HEK293 (cell line): ENCODE results near the gene AKAP5.
A peak's percentile ranks its signal among the peaks of the same experiment; 100 is the strongest.

ENCODE experiments used
- CTCF ChIA-PET: fragments of 350-600 bp; formaldehyde crosslinking; extraction: SDS; loops from one replicate; lab custom pipeline; 2021; ENCODE audit warnings: antibody characterized with exemption; lab: Yijun Ruan, JAX
- POLR2A ChIA-PET: fragments of 300-600 bp; formaldehyde crosslinking; extraction: SDS; loops from one replicate; lab custom pipeline; 2020; ENCODE audit warnings: antibody characterized with exemption, inconsistent platforms; lab: Yijun Ruan, JAX
- H3K27ac ChIP-seq: fragments of 200-500 bp; sonication (Bioruptor generic); 2 replicates; pipeline ENCODE4 v1.5.1; 2014; ENCODE audit warnings: low read depth, low read length, control low read depth, inconsistent platforms; ENCODE audit errors: extremely low read depth
- H3K36me3 ChIP-seq, 2 experiments: fragments of 200-500 bp in 1 of 2; sonication (Bioruptor generic) in 1 of 2; 1 replicate in 1 of 2; 2 replicates in 1 of 2; pipeline ENCODE4 v1.5.1; 2014 to 2017; ENCODE audit warnings: inconsistent platforms in 2 of 2, low read length in 2 of 2; ENCODE audit not compliant: control insufficient read depth in 2 of 2, insufficient read depth in 1 of 2
- H3K4me1 ChIP-seq: fragments of 200-500 bp; sonication (Bioruptor generic); 2 replicates; pipeline ENCODE4 v1.5.1; 2014; ENCODE audit warnings: mild to moderate bottlenecking, low read length, inconsistent platforms; ENCODE audit not compliant: control insufficient read depth, insufficient read depth
- H3K4me3 ChIP-seq: 2 replicates; pipeline ENCODE4 v1.5.1; 2011; ENCODE audit warnings: low read depth, mild to moderate bottlenecking, control low read depth, low read length, moderate library complexity
- H3K9me3 ChIP-seq: fragments of 200-500 bp; sonication (Bioruptor generic); 2 replicates; pipeline ENCODE4 v1.5.1; 2014; ENCODE audit warnings: low read depth, low read length, inconsistent platforms; ENCODE audit not compliant: control insufficient read depth, insufficient read depth
- IKZF3 ChIP-seq: fragments of 450-650 bp; IDR thresholded peaks from 2 replicates; pipeline ENCODE4 v1.5.0; 2018; ENCODE audit warnings: missing biosample characterization, mild to moderate bottlenecking, missing genetic modification characterization, moderate library complexity
- KLF1 ChIP-seq: fragments of 450-650 bp; formaldehyde crosslinking; IDR thresholded peaks from 2 replicates; pipeline ENCODE4 v1.5.1; 2016; ENCODE audit warnings: missing biosample characterization, missing genetic modification characterization
- KLF9 ChIP-seq: fragments of 450-650 bp; formaldehyde crosslinking; IDR thresholded peaks from 2 replicates; pipeline ENCODE4 v1.5.1; 2016; ENCODE audit warnings: missing biosample characterization, missing genetic modification characterization, low read depth
- MZF1 ChIP-seq: fragments of 450-650 bp; formaldehyde crosslinking; IDR thresholded peaks from 2 replicates; pipeline ENCODE4 v1.5.1; 2017; ENCODE audit warnings: missing biosample characterization, missing genetic modification characterization, borderline replicate concordance
- PRDM1 ChIP-seq: fragments of 450-650 bp; formaldehyde crosslinking; IDR thresholded peaks from 2 replicates; pipeline ENCODE4; 2016; ENCODE audit warnings: missing biosample characterization, missing genetic modification characterization
- SP3 ChIP-seq: fragments of 450-650 bp; formaldehyde crosslinking; IDR thresholded peaks from 2 replicates; pipeline ENCODE4 v1.5.1; 2016; ENCODE audit warnings: missing biosample characterization, missing genetic modification characterization
- SP7 ChIP-seq: fragments of 450-650 bp; formaldehyde crosslinking; IDR thresholded peaks from 2 replicates; pipeline ENCODE4 v1.5.1; 2016; ENCODE audit warnings: missing biosample characterization, missing genetic modification characterization
- ZBTB48 ChIP-seq: fragments of 450-650 bp; formaldehyde crosslinking; IDR thresholded peaks from 2 replicates; pipeline ENCODE4 v1.5.1; 2016; ENCODE audit warnings: missing biosample characterization, missing genetic modification characterization
- ZFP69B ChIP-seq: fragments of 450-650 bp; formaldehyde crosslinking; IDR thresholded peaks from 2 replicates; pipeline ENCODE4 v1.5.1; 2016; ENCODE audit warnings: missing biosample characterization, missing genetic modification characterization
- ZNF202 ChIP-seq: fragments of 450-650 bp; formaldehyde crosslinking; IDR thresholded peaks from 2 replicates; pipeline ENCODE4 v1.5.1; 2016; ENCODE audit warnings: missing biosample characterization, missing genetic modification characterization, borderline replicate concordance
- ZNF274 ChIP-seq, 2 experiments: fragments of 200-500 bp in 1 of 2; fragments of 450-650 bp in 1 of 2; sonication (Bioruptor generic) in 1 of 2; formaldehyde crosslinking in 1 of 2; IDR thresholded peaks; 2 replicates each; pipeline versions ENCODE4 v1.5.1 to v1.6.1; 2014 to 2016; ENCODE audit warnings: borderline replicate concordance in 1 of 2, inconsistent platforms in 1 of 2, low read length in 1 of 2, missing biosample characterization in 1 of 2, missing genetic modification characterization in 1 of 2
- ZNF341 ChIP-seq: fragments of 450-650 bp; formaldehyde crosslinking; IDR thresholded peaks from 2 replicates; pipeline ENCODE4; 2016; ENCODE audit warnings: low read depth, missing biosample characterization, missing genetic modification characterization
- ZNF473 ChIP-seq: fragments of 450-650 bp; formaldehyde crosslinking; IDR thresholded peaks from 2 replicates; pipeline ENCODE4 v1.5.1; 2017; ENCODE audit warnings: missing biosample characterization, missing genetic modification characterization
- ZNF548 ChIP-seq: fragments of 450-650 bp; formaldehyde crosslinking; IDR thresholded peaks from 2 replicates; pipeline ENCODE4 v1.5.1; 2016; ENCODE audit warnings: missing biosample characterization, missing genetic modification characterization
- ZNF560 ChIP-seq: fragments of 450-650 bp; formaldehyde crosslinking; IDR thresholded peaks from 2 replicates; pipeline ENCODE4 v1.5.1; 2017; ENCODE audit warnings: missing biosample characterization, missing genetic modification characterization, borderline replicate concordance
- ZNF571 ChIP-seq: fragments of 450-650 bp; formaldehyde crosslinking; IDR thresholded peaks from 2 replicates; pipeline ENCODE4 v1.5.0; 2017; ENCODE audit warnings: missing biosample characterization, missing genetic modification characterization
- ZNF600 ChIP-seq: fragments of 450-650 bp; formaldehyde crosslinking; IDR thresholded peaks from 2 replicates; pipeline ENCODE4 v1.5.1; 2016; ENCODE audit warnings: missing biosample characterization, missing genetic modification characterization
- ZNF621 ChIP-seq: fragments of 450-650 bp; formaldehyde crosslinking; IDR thresholded peaks from 2 replicates; pipeline ENCODE4 v1.5.1; 2017; ENCODE audit warnings: missing biosample characterization, missing genetic modification characterization
- ZNF623 ChIP-seq: fragments of 450-650 bp; formaldehyde crosslinking; IDR thresholded peaks from 2 replicates; pipeline ENCODE4 v1.5.1; 2016; ENCODE audit warnings: missing biosample characterization, missing genetic modification characterization
- ZNF792 ChIP-seq: fragments of 450-650 bp; formaldehyde crosslinking; IDR thresholded peaks from 2 replicates; pipeline ENCODE4 v1.5.1; 2016; ENCODE audit warnings: missing biosample characterization, missing genetic modification characterization
- TF ChIP-seq, protein P1 (sequence below): fragments of 450-650 bp; formaldehyde crosslinking; IDR thresholded peaks from 2 replicates; pipeline ENCODE4 v1.5.1; 2017; ENCODE audit warnings: missing biosample characterization, missing genetic modification characterization

Gene AKAP5

DNA sequence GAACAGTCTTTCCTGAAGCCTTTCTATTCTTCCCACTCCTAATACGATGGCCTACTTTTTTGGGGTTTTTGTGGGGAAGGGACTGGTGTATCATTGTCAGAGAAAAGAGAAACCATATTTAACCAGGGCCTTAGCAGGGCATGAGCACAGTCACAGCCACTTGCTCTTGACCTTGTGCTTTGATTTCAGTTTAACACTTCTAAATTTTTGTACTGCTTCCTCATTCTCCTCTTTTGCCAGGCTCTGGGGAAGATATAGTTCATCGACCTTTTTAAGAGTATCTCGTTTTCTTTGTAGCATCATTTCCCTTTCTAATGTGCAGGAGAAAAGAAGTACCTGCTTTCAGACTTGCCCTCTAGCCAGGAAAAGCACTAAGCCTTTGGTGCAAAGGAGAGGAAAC is 41.4 kb downstream of the AKAP5 start:
- Histone ChIP-seq H3K4me1 (peaks cover 18% of the 10 kb centered on the region), H3K4me3 (no peak overlapping the region)

DNA sequence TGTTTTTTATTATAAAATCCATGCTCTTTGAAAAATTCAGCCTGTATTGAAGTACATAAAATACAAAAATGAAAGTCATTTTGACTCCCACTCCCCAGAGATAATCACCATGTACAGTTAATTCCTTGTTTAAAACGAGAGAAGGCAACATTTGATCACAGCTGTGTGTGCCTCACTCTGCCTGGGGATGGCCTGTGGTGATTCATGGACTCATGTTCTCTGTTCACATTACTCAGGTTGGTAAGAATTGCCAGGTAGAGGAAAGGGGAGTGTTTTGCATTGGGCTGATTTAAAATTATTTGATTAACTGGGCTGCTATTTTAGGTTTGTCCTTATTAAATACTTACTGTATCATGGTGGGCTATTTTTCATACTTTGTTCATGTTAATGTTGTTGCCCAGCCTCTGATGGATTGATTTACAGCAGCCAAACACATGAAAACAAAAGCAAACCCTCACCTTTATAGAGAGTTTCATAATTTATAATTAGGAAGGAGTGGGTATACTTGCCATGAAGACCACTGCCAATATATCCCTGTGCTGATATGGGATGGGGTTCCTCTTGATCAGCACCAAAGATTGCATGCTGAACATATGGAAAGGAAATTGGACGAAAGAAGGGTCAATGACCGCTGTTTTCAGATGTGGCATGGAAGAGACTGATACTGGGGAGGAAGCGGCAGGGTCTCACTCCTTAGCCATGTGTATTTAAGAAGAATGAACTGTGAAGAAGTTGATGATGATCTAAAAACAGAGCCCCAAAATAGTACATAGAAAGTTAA is 42.3 kb downstream of the AKAP5 start:
- Histone ChIP-seq H3K9me3 (no peaks in the 10 kb centered on the region), H3K4me1 (peaks cover 10% of the 10 kb centered on the region), H3K27ac (no peak overlapping the region), H3K4me3 (no peak overlapping the region), H3K36me3 (no peaks in the 10 kb centered on the region)
- TF ChIP-seq IKZF3 (no peak), ZNF621 (tag by site-specific recombination) (no peak), SP7 (tag by site-specific recombination) (0 out of 2 replicates have a peak, but pooled peaks have one; percentile 18)
- CTCF ChIA-PET = interaction anchor here (0.6 to 1.0 kb wide), 3 partner anchors 13 to 78 kb away, joined by 3 to 4 read pairs (median 3); no protein-coding TSS in a partner anchor
- POLR2A ChIA-PET = no interaction called here

More for the DNA sequence above, 41.4 kb downstream of the AKAP5 start:
- no peaks in the 10 kb centered on the region for H3K9me3 ChIP-seq
- peak; percentile 51 for TF ChIP-seq PRDM1 (tag by site-specific recombination)
- TF ChIP-seq ZNF792 (tag by site-specific recombination) = no peak
- TF ChIP-seq, all 188 proteins: peak for 1
- Histone ChIP-seq H3K36me3 (no peaks in the 10 kb centered on the region), H3K27ac (no peak overlapping the region)
- CTCF ChIA-PET = no interaction called here
- POLR2A ChIA-PET = no interaction called here

GRCh38 chr14:64508215-64508776 is 43.0 kb downstream of the AKAP5 start:
- ChIA-PET CTCF (interaction anchor here (0.6 to 1.7 kb wide), 6 partner anchors 11 to 479 kb away, joined by 3 to 5 read pairs (median 4); no protein-coding TSS in a partner anchor), POLR2A (interaction anchor here (0.6 to 0.9 kb wide), 2 partner anchors 14 to 190 kb away, joined by 3 to 4 read pairs; no protein-coding TSS in a partner anchor)
- H3K4me1 ChIP-seq = peaks cover 9% of the 10 kb centered on the region
- no peak overlapping the region for H3K4me3 ChIP-seq
- no peak for TF ChIP-seq ZNF600 (tag by site-specific recombination)
- no peak for TF ChIP-seq ZBTB48 (tag by site-specific recombination)
- no peak for TF ChIP-seq ZNF571 (tag by site-specific recombination)
- TF ChIP-seq ZNF202 (tag by site-specific recombination) = no peak
- TF ChIP-seq ZNF274 (IDR thresholded peaks at IDR 0.05; ENCODE audit: low read length) = no peak
- TF ChIP-seq ZNF274 (tag by site-specific recombination; IDR thresholded peaks at IDR 0.05; ENCODE audit: borderline replicate concordance) = no peak
- TF ChIP-seq ZNF560 (tag by site-specific recombination) = no peak
- TF ChIP-seq ZFP69B (tag by site-specific recombination) = no peak
- peak; percentile 59 for TF ChIP-seq MZF1 (tag by site-specific recombination)
- H3K36me3 ChIP-seq = no peaks in the 10 kb centered on the region; a peak in 1 of 3 replicates
- no peaks in the 10 kb centered on the region for H3K9me3 ChIP-seq
- H3K27ac ChIP-seq = no peak overlapping the region

GRCh38 chr14:64509036-64509435 is 43.7 kb downstream of the AKAP5 start:
- no peaks in the 10 kb centered on the region for H3K9me3 ChIP-seq
- no peak overlapping the region for H3K4me3 ChIP-seq
- no peaks in the 10 kb centered on the region; a peak in 1 of 3 replicates for H3K36me3 ChIP-seq
- TF ChIP-seq ZNF341 (tag by site-specific recombination) (peak; percentile 89), KLF1 (tag by site-specific recombination) (peak; percentile 42; the same call in 1 of the 2 replicates), KLF9 (tag by site-specific recombination) (no peak), ZNF623 (tag by site-specific recombination) (no peak), ZNF473 (tag by site-specific recombination) (no peak), ZNF548 (tag by site-specific recombination) (no peak), SP3 (tag by site-specific recombination) (no peak)
- TF ChIP-seq, protein P1, sequence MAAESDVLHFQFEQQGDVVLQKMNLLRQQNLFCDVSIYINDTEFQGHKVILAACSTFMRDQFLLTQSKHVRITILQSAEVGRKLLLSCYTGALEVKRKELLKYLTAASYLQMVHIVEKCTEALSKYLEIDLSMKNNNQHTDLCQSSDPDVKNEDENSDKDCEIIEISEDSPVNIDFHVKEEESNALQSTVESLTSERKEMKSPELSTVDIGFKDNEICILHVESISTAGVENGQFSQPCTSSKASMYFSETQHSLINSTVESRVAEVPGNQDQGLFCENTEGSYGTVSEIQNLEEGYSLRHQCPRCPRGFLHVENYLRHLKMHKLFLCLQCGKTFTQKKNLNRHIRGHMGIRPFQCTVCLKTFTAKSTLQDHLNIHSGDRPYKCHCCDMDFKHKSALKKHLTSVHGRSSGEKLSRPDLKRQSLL = peak; percentile 54; the same call in 1 of the 2 replicates
- H3K27ac ChIP-seq = no peak overlapping the region
- peaks cover 9% of the 10 kb centered on the region for H3K4me1 ChIP-seq
- CTCF ChIA-PET = interaction anchor here (0.7 to 2.9 kb wide), 4 partner anchors 12 to 379 kb away, joined by 3 to 29 read pairs (median 4); no protein-coding TSS in a partner anchor
- POLR2A ChIA-PET = interaction anchor here (0.6 to 0.9 kb wide), 2 partner anchors 13 to 190 kb away, joined by 3 to 4 read pairs; no protein-coding TSS in a partner anchor
